Colonic mucosa (tissue), 4 donors: ENCODE measurements around the gene KARS1. TPM values are rescaled to one million over a fixed set of nuclear protein-coding genes. Genes with fewer than 3 reads are reported as not detected.

Experiments
- DNase-seq: peaks from one replicate; pipeline ENCODE4 v3.0.0-alpha.2; 2020
- H3K27ac ChIP-seq: fragments of 200-600 bp; one replicate; pipeline ENCODE4 v1.8.0; 2021
- H3K27me3 ChIP-seq: fragments of 200-600 bp; one replicate; pipeline ENCODE4 v1.8.0; 2021
- H3K36me3 ChIP-seq: fragments of 200-600 bp; one replicate; pipeline ENCODE4 v1.8.0; 2021
- H3K4me1 ChIP-seq: fragments of 200-600 bp; one replicate; pipeline ENCODE4 v1.8.0; 2021; ENCODE audit warnings: mild to moderate bottlenecking
- H3K4me3 ChIP-seq: fragments of 200-600 bp; one replicate; pipeline ENCODE4 v1.8.0; 2021
- H3K9ac ChIP-seq, 2 donors: one replicate each; pipeline ENCODE4 v1.7.0; 2013; ENCODE audit warnings: control low read depth in 2 of 2, low read depth in 2 of 2, low read length in 2 of 2
- H3K9me3 ChIP-seq: fragments of 200-600 bp; one replicate; pipeline ENCODE4 v1.8.0; 2021
- intact Hi-C: fragments of 100-400 bp; cut with DNase I; formaldehyde crosslinking; loops from one replicate; pipeline ENCODE4 v1.14.1; 2022
- total RNA-seq, 2 donors: library from RNA; stranded (reverse); fragmentation: NEBNext Ultra II Directional in 1 of 2; extraction: Animal tissue kit (Norgen Biotek cat#: 25700) in 1 of 2; gene quantifications; one replicate each; pipeline ENCODE4 v1.2.1, GENCODE V29; 2021
- TF ChIP-seq, protein P1 (sequence below): fragments of 200-600 bp; IDR thresholded peaks from one replicate; pipeline ENCODE4 v1.8.0; 2022; ENCODE audit warnings: antibody characterized with exemption, mild to moderate bottlenecking
- donor health status: healthy.
- donor health status: DM: no; HTN: no; CAD: no.
- donor health status: DM: no; HTN: no; CAD: no.

Gene KARS1
- total RNA-seq, 2 donors from 2014 or later = 102 to 151 TPM

DNA sequence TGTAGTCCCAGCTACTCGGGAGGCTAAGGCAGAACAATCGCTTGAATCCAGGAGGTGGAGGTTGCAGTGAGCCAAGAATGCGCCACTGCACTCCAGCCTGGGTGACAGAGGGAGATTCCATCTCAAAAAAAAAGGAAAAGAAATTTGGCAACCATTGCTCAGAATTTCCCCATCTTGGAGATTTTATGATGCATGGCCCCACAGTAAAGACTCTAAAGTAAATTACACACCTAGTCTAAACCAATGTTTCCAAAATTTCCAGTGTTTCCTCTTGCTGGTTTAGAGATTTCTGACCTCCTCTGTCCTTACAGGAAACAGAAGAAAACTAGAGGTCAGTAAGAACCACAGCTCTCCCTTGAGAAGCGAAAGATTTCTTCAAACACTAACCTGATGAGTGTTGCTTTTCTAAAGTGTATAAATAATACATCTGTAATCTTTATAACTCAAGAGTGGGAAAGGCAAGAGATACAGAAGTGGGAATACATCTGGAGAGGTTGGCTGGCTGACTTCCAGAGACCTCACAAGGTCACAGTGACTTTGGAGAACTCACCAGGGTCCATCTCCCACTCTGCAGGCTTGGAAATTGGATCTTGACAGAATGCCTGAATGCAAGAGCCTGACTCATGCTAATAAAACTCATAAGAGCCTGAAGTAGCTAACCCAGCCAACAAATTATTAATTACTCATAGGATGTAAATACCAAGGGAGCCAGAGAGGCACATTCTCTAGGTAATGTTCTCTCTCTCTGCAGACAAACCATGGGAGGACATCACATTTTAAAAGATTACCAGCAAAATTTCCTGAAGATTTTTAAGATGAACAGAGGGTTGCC is 33.2 kb downstream of the KARS1 start:
- Histone ChIP-seq H3K4me3 (no peak overlapping the region), H3K36me3 (peaks cover 5% of the 10 kb centered on the region), H3K27ac (no peak overlapping the region), H3K4me1 (no peaks in the 10 kb centered on the region), H3K9ac (no peak overlapping the region), H3K9me3 (no peaks in the 10 kb centered on the region), H3K27me3 (no peaks in the 10 kb centered on the region)
- intact Hi-C loops = no loop called here
- TF ChIP-seq, protein P1, sequence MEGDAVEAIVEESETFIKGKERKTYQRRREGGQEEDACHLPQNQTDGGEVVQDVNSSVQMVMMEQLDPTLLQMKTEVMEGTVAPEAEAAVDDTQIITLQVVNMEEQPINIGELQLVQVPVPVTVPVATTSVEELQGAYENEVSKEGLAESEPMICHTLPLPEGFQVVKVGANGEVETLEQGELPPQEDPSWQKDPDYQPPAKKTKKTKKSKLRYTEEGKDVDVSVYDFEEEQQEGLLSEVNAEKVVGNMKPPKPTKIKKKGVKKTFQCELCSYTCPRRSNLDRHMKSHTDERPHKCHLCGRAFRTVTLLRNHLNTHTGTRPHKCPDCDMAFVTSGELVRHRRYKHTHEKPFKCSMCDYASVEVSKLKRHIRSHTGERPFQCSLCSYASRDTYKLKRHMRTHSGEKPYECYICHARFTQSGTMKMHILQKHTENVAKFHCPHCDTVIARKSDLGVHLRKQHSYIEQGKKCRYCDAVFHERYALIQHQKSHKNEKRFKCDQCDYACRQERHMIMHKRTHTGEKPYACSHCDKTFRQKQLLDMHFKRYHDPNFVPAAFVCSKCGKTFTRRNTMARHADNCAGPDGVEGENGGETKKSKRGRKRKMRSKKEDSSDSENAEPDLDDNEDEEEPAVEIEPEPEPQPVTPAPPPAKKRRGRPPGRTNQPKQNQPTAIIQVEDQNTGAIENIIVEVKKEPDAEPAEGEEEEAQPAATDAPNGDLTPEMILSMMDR = no peak
- DNase-seq = no peak

DNA sequence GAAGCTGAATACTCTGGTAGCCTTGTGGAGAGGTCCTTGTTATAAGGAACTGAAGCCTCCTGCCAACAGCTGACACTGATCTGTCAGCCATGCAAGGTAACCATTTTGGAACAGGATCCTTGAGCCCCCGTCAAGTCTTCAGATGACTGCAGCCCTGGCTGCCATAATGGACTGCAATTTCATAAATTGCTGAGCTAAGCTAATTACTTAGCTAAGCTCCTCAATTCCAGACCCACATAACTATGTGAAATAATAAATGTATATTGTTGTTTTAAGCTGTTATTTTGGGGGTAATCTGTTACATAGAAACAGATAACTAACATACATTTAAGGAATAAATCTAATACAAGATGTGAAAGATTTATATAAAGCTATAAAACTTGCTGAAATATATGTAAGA is 41.0 kb downstream of the KARS1 start:
- no peaks in the 10 kb centered on the region for H3K9me3 ChIP-seq
- TF ChIP-seq, protein P1 = no peak
- intact Hi-C loops = no loop called here
- H3K36me3 ChIP-seq = peaks cover 10% of the 10 kb centered on the region
- no peaks in the 10 kb centered on the region for H3K27me3 ChIP-seq
- DNase-seq = no peak
- no peaks in the 10 kb centered on the region for H3K4me1 ChIP-seq
- no peak overlapping the region for H3K27ac ChIP-seq
- H3K4me3 ChIP-seq = no peak overlapping the region
- H3K9ac ChIP-seq = no peak overlapping the region

- H3K4me1 ChIP-seq = no peaks in the 10 kb centered on the region
- DNase-seq = no peak
- no peaks in the 10 kb centered on the region for H3K27me3 ChIP-seq
- H3K9me3 ChIP-seq = no peaks in the 10 kb centered on the region
- H3K9ac ChIP-seq = no peak overlapping the region
- H3K36me3 ChIP-seq = peaks cover 11% of the 10 kb centered on the region
- TF ChIP-seq, protein P1 = no peak
- H3K4me3 ChIP-seq = no peak overlapping the region
- no peak overlapping the region for H3K27ac ChIP-seq
- intact Hi-C loops = no loop called here
These were observed 44.2 kb downstream of the KARS1 start for GRCh38 chr16:75603241-75603640.

GRCh38 chr16:75599452-75600277 is 47.8 kb downstream of the KARS1 start:
- no peaks in the 10 kb centered on the region for H3K27me3 ChIP-seq
- no peaks in the 10 kb centered on the region for H3K9me3 ChIP-seq
- no peak overlapping the region for H3K4me3 ChIP-seq
- H3K27ac ChIP-seq = no peak overlapping the region
- DNase-seq = no peak
- no peak overlapping the region for H3K9ac ChIP-seq
- H3K4me1 ChIP-seq = no peaks in the 10 kb centered on the region
- intact Hi-C loops = no loop called here
- TF ChIP-seq, protein P1 = no peak
- H3K36me3 ChIP-seq = peaks cover 11% of the 10 kb centered on the region

DNA sequence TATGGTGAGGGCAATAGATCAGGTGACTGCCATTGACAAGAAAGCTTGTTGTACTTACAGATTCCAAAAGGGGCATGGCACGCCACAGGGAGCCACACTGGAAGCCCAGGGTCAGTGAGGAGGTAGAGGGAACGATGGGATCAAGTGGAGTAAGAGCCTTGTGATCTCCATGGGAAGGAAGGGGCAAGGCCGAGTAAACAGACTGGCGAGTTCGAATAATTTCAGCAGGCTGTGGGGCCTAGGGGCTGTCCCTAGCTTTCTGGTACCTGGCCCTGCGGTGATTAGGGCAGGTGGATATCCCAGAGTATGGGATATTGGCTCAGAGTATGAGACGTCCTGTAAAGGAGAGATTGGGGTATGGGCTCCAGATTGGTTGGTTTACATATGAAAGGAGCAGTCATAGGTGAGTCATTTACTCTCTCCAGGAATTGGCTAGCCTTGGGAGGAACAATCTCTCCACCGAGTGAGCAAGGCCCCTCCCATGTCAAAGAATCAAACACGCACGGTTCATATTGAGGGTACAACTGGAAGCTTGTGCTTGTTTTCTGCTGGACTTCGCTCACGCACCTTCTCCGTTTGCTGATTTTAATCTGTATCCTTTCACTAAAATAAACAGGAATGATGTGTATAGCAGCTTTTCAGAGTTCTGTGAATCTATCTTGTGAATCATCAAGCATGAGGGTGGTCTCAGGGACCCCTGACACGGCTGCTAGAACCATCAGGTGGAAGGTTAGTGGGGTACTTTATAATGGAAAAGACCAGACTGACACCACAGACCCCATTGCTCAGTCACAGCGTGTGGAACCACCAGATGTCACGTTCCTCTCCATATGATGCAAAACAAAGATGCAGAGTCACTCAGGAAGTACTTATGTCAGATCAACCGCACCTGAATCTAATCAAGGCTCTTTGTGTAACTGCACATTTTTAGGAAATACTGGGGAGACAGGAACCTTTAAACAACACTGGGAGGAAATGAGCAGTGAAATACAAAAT is 53.3 kb downstream of the KARS1 start:
- Histone ChIP-seq H3K27me3 (no peaks in the 10 kb centered on the region), H3K36me3 (no peaks in the 10 kb centered on the region), H3K9ac (no peak overlapping the region), H3K4me3 (no peak overlapping the region), H3K9me3 (no peaks in the 10 kb centered on the region), H3K27ac (no peak overlapping the region), H3K4me1 (no peaks in the 10 kb centered on the region)
- TF ChIP-seq, protein P1 = no peak
- intact Hi-C loops = no loop called here
- no peak for DNase-seq
